Measurements from ENCODE around the gene CARS2.
"Not testable (repeated sequence)": the region's sequence is repeated elsewhere in the genome, so short reads cannot be mapped to it uniquely, and the experiment has no call there.

The CARS2 gene

GRCh38 chr13:110700641-110701040 is 5.3 kb downstream of the CARS2 start:
- no peak for TF ChIP-seq CTCF (IDR thresholded peaks at IDR 0.05; ENCODE audit: control insufficient read depth, insufficient read depth, low read depth, low read length, missing control alignments)
- no peak overlapping the region for H3K4me3 ChIP-seq (ENCODE audit: control insufficient read depth, low read depth, low read length)
- DNase-seq (ENCODE audit: low read depth) = no peak

GRCh38 chr13:110700186-110700585 is 5.7 kb downstream of the CARS2 start:
- no peak for DNase-seq (ENCODE audit: low read depth)
- TF ChIP-seq CTCF (IDR thresholded peaks at IDR 0.05; ENCODE audit: control insufficient read depth, insufficient read depth, low read depth, low read length, missing control alignments) = no peak
- H3K4me3 ChIP-seq (ENCODE audit: control insufficient read depth, low read depth, low read length) = no peak overlapping the region

- no peak for DNase-seq (ENCODE audit: low read depth)
- TF ChIP-seq CTCF (IDR thresholded peaks at IDR 0.05; ENCODE audit: control insufficient read depth, insufficient read depth, low read depth, low read length, missing control alignments) = no peak
- H3K4me3 ChIP-seq (ENCODE audit: control insufficient read depth, low read depth, low read length) = no peak overlapping the region
Observed at GRCh38 chr13:110699148-110700145, 6.5 kb downstream of the CARS2 start.

GRCh38 chr13:110698689-110699088 is 7.2 kb downstream of the CARS2 start:
- DNase-seq (ENCODE audit: low read depth) = no peak
- H3K4me3 ChIP-seq (ENCODE audit: control insufficient read depth, low read depth, low read length) = no peak overlapping the region
- TF ChIP-seq CTCF (IDR thresholded peaks at IDR 0.05; ENCODE audit: control insufficient read depth, insufficient read depth, low read depth, low read length, missing control alignments) = no peak

GRCh38 chr13:110697842-110698241 is 8.1 kb downstream of the CARS2 start:
- no peak for TF ChIP-seq CTCF (IDR thresholded peaks at IDR 0.05; ENCODE audit: control insufficient read depth, insufficient read depth, low read depth, low read length, missing control alignments)
- H3K4me3 ChIP-seq (ENCODE audit: control insufficient read depth, low read depth, low read length) = no peak overlapping the region
- no peak for DNase-seq (ENCODE audit: low read depth)

GRCh38 chr13:110696776-110697175 is 9.1 kb downstream of the CARS2 start:
- no peak overlapping the region for H3K4me3 ChIP-seq (ENCODE audit: control insufficient read depth, low read depth, low read length)
- no peak for DNase-seq (ENCODE audit: low read depth)
- no peak for TF ChIP-seq CTCF (IDR thresholded peaks at IDR 0.05; ENCODE audit: control insufficient read depth, insufficient read depth, low read depth, low read length, missing control alignments)

GRCh38 chr13:110695774-110696173 is 10.1 kb downstream of the CARS2 start:
- H3K4me3 ChIP-seq (ENCODE audit: control insufficient read depth, low read depth, low read length); DNase-seq (ENCODE audit: low read depth): not testable (repeated sequence)

Data from AG09309 (cell line).